Measurements from ENCODE around the gene SEMA5B. TPM values are rescaled to one million over a fixed set of nuclear protein-coding genes. Genes with fewer than 3 reads are reported as not detected.

The SEMA5B gene
- total RNA-seq, 1 donor from 2014 or later = 68.8 TPM

GRCh38 chr3:122936986-122937385 lies 90.6 kb downstream of the SEMA5B start:
- Mint-ChIP-seq H3K4me1 (ENCODE audit: low read depth) (peaks cover 6% of the 10 kb centered on the region), H3K36me3 (ENCODE audit: low read depth) (peaks cover 19% of the 10 kb centered on the region), H3K27ac (ENCODE audit: unreplicated experiment) (no peak overlapping the region), H3K27me3 (ENCODE audit: low read depth) (peaks cover 11% of the 10 kb centered on the region), H3K9me3 (ENCODE audit: low read depth) (no peaks in the 10 kb centered on the region), H3K4me3 (ENCODE audit: unreplicated experiment) (no peak overlapping the region)
- DNase-seq (ENCODE audit: low spot score) = no peak
- TF ChIP-seq, protein P1, sequence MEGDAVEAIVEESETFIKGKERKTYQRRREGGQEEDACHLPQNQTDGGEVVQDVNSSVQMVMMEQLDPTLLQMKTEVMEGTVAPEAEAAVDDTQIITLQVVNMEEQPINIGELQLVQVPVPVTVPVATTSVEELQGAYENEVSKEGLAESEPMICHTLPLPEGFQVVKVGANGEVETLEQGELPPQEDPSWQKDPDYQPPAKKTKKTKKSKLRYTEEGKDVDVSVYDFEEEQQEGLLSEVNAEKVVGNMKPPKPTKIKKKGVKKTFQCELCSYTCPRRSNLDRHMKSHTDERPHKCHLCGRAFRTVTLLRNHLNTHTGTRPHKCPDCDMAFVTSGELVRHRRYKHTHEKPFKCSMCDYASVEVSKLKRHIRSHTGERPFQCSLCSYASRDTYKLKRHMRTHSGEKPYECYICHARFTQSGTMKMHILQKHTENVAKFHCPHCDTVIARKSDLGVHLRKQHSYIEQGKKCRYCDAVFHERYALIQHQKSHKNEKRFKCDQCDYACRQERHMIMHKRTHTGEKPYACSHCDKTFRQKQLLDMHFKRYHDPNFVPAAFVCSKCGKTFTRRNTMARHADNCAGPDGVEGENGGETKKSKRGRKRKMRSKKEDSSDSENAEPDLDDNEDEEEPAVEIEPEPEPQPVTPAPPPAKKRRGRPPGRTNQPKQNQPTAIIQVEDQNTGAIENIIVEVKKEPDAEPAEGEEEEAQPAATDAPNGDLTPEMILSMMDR (IDR thresholded peaks at IDR 0.05) = no peak

DNA sequence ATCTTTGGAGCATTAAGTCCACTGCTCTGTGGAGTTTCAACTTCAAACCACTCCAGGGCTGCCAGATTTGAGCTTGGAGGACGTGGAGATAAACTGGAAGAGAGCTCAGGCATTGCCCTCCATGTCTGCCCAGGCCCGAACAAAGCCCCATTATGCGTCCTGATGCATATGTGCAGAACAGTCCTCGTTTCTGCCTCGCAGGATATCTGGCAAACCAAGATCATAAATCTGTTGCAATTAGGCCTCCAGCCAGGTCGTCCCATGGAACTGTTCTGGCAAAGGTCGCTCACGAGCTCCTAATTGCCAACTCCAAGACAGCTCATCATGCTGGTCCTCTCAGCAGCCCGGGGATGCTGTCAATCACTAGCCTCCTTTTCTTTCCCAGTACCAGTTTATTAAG lies 91.2 kb downstream of the SEMA5B start:
- no peaks in the 10 kb centered on the region for H3K9me3 Mint-ChIP-seq (ENCODE audit: low read depth)
- no peak for DNase-seq (ENCODE audit: low spot score)
- H3K4me3 Mint-ChIP-seq (ENCODE audit: unreplicated experiment) = no peak overlapping the region
- H3K36me3 Mint-ChIP-seq (ENCODE audit: low read depth) = peaks cover 19% of the 10 kb centered on the region
- H3K27ac Mint-ChIP-seq (ENCODE audit: unreplicated experiment) = no peak overlapping the region
- peaks cover 6% of the 10 kb centered on the region for H3K4me1 Mint-ChIP-seq (ENCODE audit: low read depth)
- TF ChIP-seq, protein P1 (IDR thresholded peaks at IDR 0.05) = no peak
- peaks cover 11% of the 10 kb centered on the region for H3K27me3 Mint-ChIP-seq (ENCODE audit: low read depth)

GRCh38 chr3:122934251-122934650 lies 93.3 kb downstream of the SEMA5B start:
- H3K27me3 Mint-ChIP-seq (ENCODE audit: low read depth) = peaks cover 13% of the 10 kb centered on the region
- H3K9me3 Mint-ChIP-seq (ENCODE audit: low read depth) = no peaks in the 10 kb centered on the region
- no peak overlapping the region for H3K4me3 Mint-ChIP-seq (ENCODE audit: unreplicated experiment)
- H3K27ac Mint-ChIP-seq (ENCODE audit: unreplicated experiment) = no peak overlapping the region
- H3K36me3 Mint-ChIP-seq (ENCODE audit: low read depth) = peaks cover 17% of the 10 kb centered on the region
- H3K4me1 Mint-ChIP-seq (ENCODE audit: low read depth) = no peaks in the 10 kb centered on the region
- DNase-seq (ENCODE audit: low spot score) = no peak
- TF ChIP-seq, protein P1 (IDR thresholded peaks at IDR 0.05) = no peak

GRCh38 chr3:122932251-122932967 lies 95.2 kb downstream of the SEMA5B start:
- TF ChIP-seq, protein P1 (IDR thresholded peaks at IDR 0.05) = no peak
- no peak for DNase-seq (ENCODE audit: low spot score)
- H3K9me3 Mint-ChIP-seq (ENCODE audit: low read depth) = no peaks in the 10 kb centered on the region
- H3K4me3 Mint-ChIP-seq (ENCODE audit: unreplicated experiment) = no peak overlapping the region
- H3K27ac Mint-ChIP-seq (ENCODE audit: unreplicated experiment) = no peak overlapping the region
- no peaks in the 10 kb centered on the region for H3K4me1 Mint-ChIP-seq (ENCODE audit: low read depth)
- H3K36me3 Mint-ChIP-seq (ENCODE audit: low read depth) = peaks cover 17% of the 10 kb centered on the region
- H3K27me3 Mint-ChIP-seq (ENCODE audit: low read depth) = peaks cover 14% of the 10 kb centered on the region

DNA sequence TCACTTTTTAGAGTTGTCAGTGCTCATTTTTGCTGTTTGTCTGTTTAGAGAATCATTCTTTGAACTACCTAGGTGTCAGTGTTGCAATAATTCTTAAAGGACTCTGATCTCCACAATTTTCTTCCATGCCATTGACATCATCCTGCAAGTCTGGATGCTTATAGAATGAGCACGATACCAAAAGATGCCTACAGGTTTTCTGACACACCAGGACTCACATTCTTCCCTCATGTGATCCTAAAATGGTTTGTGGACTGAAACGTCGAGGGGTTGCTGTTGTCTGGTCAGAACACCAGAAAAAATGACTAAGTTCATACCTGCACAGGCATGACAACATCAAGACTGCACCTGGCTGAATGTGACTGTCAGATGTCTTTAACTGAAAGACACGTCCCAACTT lies 95.9 kb downstream of the SEMA5B start:
- Mint-ChIP-seq H3K27ac (ENCODE audit: unreplicated experiment) (no peak overlapping the region), H3K27me3 (ENCODE audit: low read depth) (peaks cover 15% of the 10 kb centered on the region), H3K4me3 (ENCODE audit: unreplicated experiment) (no peak overlapping the region), H3K4me1 (ENCODE audit: low read depth) (no peaks in the 10 kb centered on the region), H3K9me3 (ENCODE audit: low read depth) (no peaks in the 10 kb centered on the region), H3K36me3 (ENCODE audit: low read depth) (peaks cover 18% of the 10 kb centered on the region)
- no peak for DNase-seq (ENCODE audit: low spot score)
- TF ChIP-seq, protein P1 (IDR thresholded peaks at IDR 0.05) = no peak
